HCT116 (cell line): ENCODE measurements around the gene CCDC91. TPM values are rescaled to one million over a fixed set of nuclear protein-coding genes. Genes with fewer than 3 reads are reported as not detected.

Experiments used
- ATAC-seq: fragments of 200-7000 bp; cut with Tn5 transposase; 2 replicates; pipeline ENCODE4 v1.9.1; 2020; ENCODE audit warnings: mild to moderate bottlenecking, moderate library complexity
- BruUV-seq: library from RNA; stranded (reverse); fragments of 400-500 nt; replicated peaks from 2 replicates; lab custom pipeline; 2021; lab: Mats Ljungman, UMichigan
- CTCF ChIA-PET: fragments of 300-600 bp; sonication (Branson Sonifier 250); formaldehyde crosslinking; loops from one replicate; lab custom pipeline; 2021; ENCODE audit warnings: antibody characterized with exemption; lab: Charles Lee
- POLR2A ChIA-PET: fragments of 300-600, 350-600 bp; sonication (Branson Sonifier 250); formaldehyde crosslinking; loops from one replicate; lab custom pipeline; 2021; ENCODE audit warnings: antibody characterized with exemption; lab: Charles Lee
- RAD21 ChIA-PET, 2 experiments: fragments of 300-600 bp; sonication (Branson Sonifier 250); formaldehyde crosslinking; loops; one replicate each; lab custom pipeline; 2023; ENCODE audit warnings: low total read pairs in 2 of 2; ENCODE audit not compliant: uncharacterized antibody in 2 of 2, unreplicated experiment in 2 of 2, low non-redundant PET in 1 of 2; lab: Charles Lee
- DNase-seq: peaks from one replicate; pipeline ENCODE4 v3.0.0-alpha.2; 2010; ENCODE audit warnings: low read depth, low spot score
- H2AFZ ChIP-seq: fragments of 200-600 bp; shearing (Covaris generic), sonication (generic); 2 replicates; pipeline ENCODE4 v1.6.1; 2017; ENCODE audit warnings: low read depth, mixed run types, mixed read lengths, antibody characterized with exemption, low read length; ENCODE audit not compliant: poor library complexity, severe bottlenecking
- H3K27ac ChIP-seq: 2 replicates; pipeline ENCODE4 v1.5.1; 2012; ENCODE audit warnings: low read depth, low read length
- H3K27me3 ChIP-seq: fragments of 200-600 bp; sonication (generic); 2 replicates; pipeline ENCODE4 v1.6.1; 2016; ENCODE audit warnings: mixed run types, low read length, mixed read lengths; ENCODE audit not compliant: insufficient read depth
- H3K36me3 ChIP-seq, 2 experiments: fragments of 200-500 bp in 1 of 2; fragments of 200-600 bp in 1 of 2; sonication (Bioruptor generic) in 1 of 2; sonication (generic) in 1 of 2; 2 replicates each; pipeline versions ENCODE4 v1.5.1 to v1.6.1; 2014 to 2016; ENCODE audit warnings: low read length in 2 of 2, inconsistent platforms in 1 of 2, mixed read lengths in 1 of 2, mixed run types in 1 of 2; ENCODE audit not compliant: insufficient read depth in 2 of 2, control insufficient read depth in 1 of 2
- H3K4me1 ChIP-seq, 2 experiments: fragments of 200-600 bp in 1 of 2; sonication (generic) in 1 of 2; 2 replicates each; pipeline versions ENCODE4 v1.5.1 to v1.6.1; 2012 to 2017; ENCODE audit warnings: low read length in 2 of 2, inconsistent platforms in 1 of 2, mild to moderate bottlenecking in 1 of 2, mixed read lengths in 1 of 2, mixed run types in 1 of 2, moderate library complexity in 1 of 2; ENCODE audit not compliant: insufficient read depth in 2 of 2, control insufficient read depth in 1 of 2
- H3K4me2 ChIP-seq: fragments of 200-600 bp; sonication (generic); 2 replicates; pipeline ENCODE4 v1.6.1; 2017; ENCODE audit warnings: mixed run types, low read length, mixed read lengths
- H3K4me3 ChIP-seq, 2 experiments: fragments of 200-600 bp in 1 of 2; sonication (generic) in 1 of 2; replicated peaks in 1 of 2; 2 replicates each; pipeline ENCODE4 v1.5.1; 2011 to 2016; ENCODE audit warnings: low read length in 2 of 2, control low read depth in 1 of 2, low read depth in 1 of 2, mild to moderate bottlenecking in 1 of 2, mixed read lengths in 1 of 2, mixed run types in 1 of 2
- H3K79me2 ChIP-seq: fragments of 200-600 bp; sonication (generic); 2 replicates; pipeline ENCODE4 v1.6.1; 2017; ENCODE audit warnings: mild to moderate bottlenecking, mixed run types, low read length, moderate library complexity, mixed read lengths; ENCODE audit not compliant: insufficient read depth
- H3K9ac ChIP-seq: fragments of 200-600 bp; sonication (generic); 2 replicates; pipeline ENCODE4 v1.6.1; 2016; ENCODE audit warnings: low read length, mixed read lengths
- H3K9me2 ChIP-seq: fragments of 200-600 bp; sonication (generic), shearing (Covaris generic); 2 replicates; pipeline ENCODE4 v1.6.1; 2017; ENCODE audit warnings: mixed run types, mild to moderate bottlenecking, moderate library complexity; ENCODE audit not compliant: insufficient read depth
- H3K9me3 ChIP-seq, 2 experiments: fragments of 200-500 bp in 1 of 2; fragments of 200-600 bp in 1 of 2; sonication (Bioruptor generic) in 1 of 2; sonication (generic) in 1 of 2; 2 replicates each; pipeline ENCODE4 v1.6.1; 2014 to 2017; ENCODE audit warnings: low read length in 2 of 2, mixed read lengths in 2 of 2, inconsistent platforms in 1 of 2, low read depth in 1 of 2, mild to moderate bottlenecking in 1 of 2, mixed run types in 1 of 2, moderate library complexity in 1 of 2; ENCODE audit not compliant: control insufficient read depth in 1 of 2, insufficient read depth in 1 of 2
- H4K20me1 ChIP-seq: fragments of 200-600 bp; sonication (generic), shearing (Covaris generic); 2 replicates; pipeline ENCODE4 v1.6.1; 2017; ENCODE audit warnings: mixed run types, mild to moderate bottlenecking, moderate library complexity; ENCODE audit not compliant: insufficient read depth
- CBX3 ChIP-seq: IDR thresholded peaks from 2 replicates; pipeline ENCODE4 v1.6.1; 2012; ENCODE audit warnings: low read depth
- FOSL1 ChIP-seq: IDR thresholded peaks from 2 replicates; pipeline ENCODE4 v1.6.1; 2012; ENCODE audit warnings: low read depth
- JUND ChIP-seq: IDR thresholded peaks from 2 replicates; pipeline ENCODE4 v1.6.1; 2012
- POLR2A ChIP-seq: IDR thresholded peaks from 2 replicates; pipeline ENCODE4 v1.7.0; 2011; ENCODE audit warnings: borderline replicate concordance; ENCODE audit not compliant: insufficient read depth, insufficient read length; ENCODE audit errors: extremely low read depth
- SP1 ChIP-seq: IDR thresholded peaks from 2 replicates; pipeline ENCODE4 v1.6.1; 2012; ENCODE audit warnings: low read depth
- SRF ChIP-seq: IDR thresholded peaks from 2 replicates; pipeline ENCODE4 v1.6.1; 2012; ENCODE audit warnings: low read depth
- TCF7L2 ChIP-seq: IDR thresholded peaks from 2 replicates; pipeline ENCODE4 v1.7.0; 2011; ENCODE audit warnings: borderline replicate concordance, inconsistent platforms; ENCODE audit not compliant: insufficient read depth, insufficient read length; ENCODE audit errors: extremely low read depth
- intact Hi-C: fragments of 100-400 bp; cut with micrococcal nuclease; formaldehyde crosslinking; loops from 2 replicates; pipeline ENCODE4 v1.10.0; 2022
- total RNA-seq: library from RNA; stranded (reverse); gene quantifications from one replicate; pipeline ENCODE4 v1.2.1, GENCODE V29; 2021; ENCODE audit not compliant: unreplicated experiment

CCDC91 gene
- total RNA-seq, 1 experiment from 2014 or later = 18.1 TPM

DNA sequence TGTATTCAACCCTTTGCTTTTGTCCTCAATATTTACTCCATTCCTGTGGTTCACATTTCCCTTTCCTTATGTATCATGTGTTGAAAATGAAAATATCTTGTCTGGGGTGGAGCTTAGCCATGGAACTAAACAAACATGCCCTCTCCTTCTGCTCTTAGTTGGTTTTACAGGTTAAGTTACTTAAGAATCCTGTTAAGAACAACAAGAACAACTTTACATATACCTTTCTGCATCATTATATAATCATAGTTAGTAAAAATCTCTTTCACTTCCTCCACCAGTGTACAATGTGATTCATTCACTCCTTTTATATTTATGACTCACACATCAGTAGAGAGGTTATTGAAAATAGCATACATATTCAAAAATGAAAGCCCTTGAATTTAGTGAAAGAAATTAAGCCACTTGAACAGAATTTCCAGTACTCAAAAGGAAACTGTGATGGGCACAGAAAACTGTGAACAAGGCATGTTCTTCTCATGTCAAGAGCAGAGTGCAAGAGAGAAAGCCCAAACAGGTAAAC lies 307.7 kb downstream of the CCDC91 start:
- H3K27me3 ChIP-seq = no peaks in the 10 kb centered on the region
- peak overlapping the region; percentile 11 for H3K4me2 ChIP-seq
- peak; percentile 7 for DNase-seq
- no peak overlapping the region for H3K4me3 ChIP-seq
- POLR2A ChIA-PET = no interaction called here
- intact Hi-C loops = no loop called here
- H3K36me3 ChIP-seq = no peaks in the 10 kb centered on the region
- ATAC-seq = peak; percentile 47
- RAD21 ChIA-PET = no interaction called here
- CTCF ChIA-PET = interaction anchor here (1.5 kb wide), 1 partner anchor 465 kb away, joined by 3 read pairs; no protein-coding TSS in a partner anchor
- H4K20me1 ChIP-seq = no peaks in the 10 kb centered on the region
- H2AFZ ChIP-seq = no peak overlapping the region
- no TSS peak for BruUV-seq
- H3K79me2 ChIP-seq = no peaks in the 10 kb centered on the region
- H3K9me3 ChIP-seq = no peaks in the 10 kb centered on the region
- H3K4me1 ChIP-seq = peaks cover 8 to 13% of the 10 kb centered on the region in 2 experiments; a peak in 3 of 4 replicates
- TF ChIP-seq JUND = peak; percentile 52; the same call in 1 of the 2 replicates
- TF ChIP-seq TCF7L2 = no peak
- peak; percentile 44; the same call in 1 of the 2 replicates for TF ChIP-seq SP1
- TF ChIP-seq SRF = peak; percentile 32; the same call in 1 of the 2 replicates
- peak; percentile 71 for TF ChIP-seq FOSL1
- no peaks in the 10 kb centered on the region for H3K9me2 ChIP-seq
- no peak overlapping the region for H3K9ac ChIP-seq
- H3K27ac ChIP-seq = no peak overlapping the region

DNA sequence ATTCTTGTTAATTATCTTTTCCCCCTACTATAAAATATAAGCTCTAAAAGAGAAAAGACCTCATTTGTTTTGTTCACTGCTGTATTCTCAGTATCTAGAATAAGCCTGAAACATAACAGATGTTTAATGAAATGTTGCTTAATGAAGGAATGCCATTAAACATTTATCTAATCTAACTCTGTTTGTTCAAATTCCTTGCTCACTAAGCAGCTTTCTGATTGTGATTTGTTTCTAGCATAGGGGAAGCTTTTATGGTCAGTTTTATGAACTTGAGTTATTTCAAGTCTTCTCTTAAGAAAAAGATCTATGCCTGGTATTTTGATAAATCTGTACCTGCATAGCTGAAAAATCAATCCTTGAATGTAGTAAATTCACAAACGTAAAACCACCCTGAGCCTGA lies 308.6 kb downstream of the CCDC91 start:
- Histone ChIP-seq H3K79me2 (no peaks in the 10 kb centered on the region), H3K9me3 (no peaks in the 10 kb centered on the region), H2AFZ (no peak overlapping the region), H4K20me1 (no peaks in the 10 kb centered on the region), H3K4me3 (no peak overlapping the region), H3K9me2 (no peaks in the 10 kb centered on the region), H3K36me3 (no peaks in the 10 kb centered on the region), H3K27ac (no peak overlapping the region), H3K27me3 (no peaks in the 10 kb centered on the region), H3K4me2 (no peak overlapping the region), H3K4me1 (peaks cover 8 to 13% of the 10 kb centered on the region in 2 experiments; a peak in 3 of 4 replicates), H3K9ac (no peak overlapping the region)
- ChIA-PET CTCF (no interaction called here), POLR2A (no interaction called here), RAD21 (no interaction called here)
- no peak for TF ChIP-seq POLR2A
- no peak for TF ChIP-seq CBX3
- ATAC-seq (no peak), DNase-seq (no peak)
- BruUV-seq = no TSS peak
- intact Hi-C loops = no loop called here
